Amniotic stem cell (primary cell): ENCODE results near the gene PLCL1.

Source experiments
- DNase-seq: peaks from one replicate; lab custom pipeline; 2025; lab: John Stamatoyannopoulos, UW

The PLCL1 gene

DNA sequence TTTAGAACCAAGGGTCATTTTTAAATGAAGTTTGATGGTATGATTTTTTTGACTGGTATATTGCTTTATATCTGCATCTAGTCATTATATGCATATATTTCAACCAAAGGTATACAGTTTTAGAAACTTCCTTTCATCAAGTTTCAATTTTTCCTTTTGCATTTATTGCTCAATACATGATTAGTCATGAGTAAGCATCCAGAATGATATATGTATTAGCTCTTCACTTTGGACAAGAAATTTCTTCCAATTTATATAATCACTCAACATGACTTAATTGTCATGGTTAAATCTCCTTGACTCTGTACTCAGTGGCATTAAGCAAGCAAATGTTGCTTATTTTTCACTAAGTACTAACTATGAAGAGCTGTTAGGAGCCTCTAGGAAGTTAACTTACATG, 123.6 kb downstream of the PLCL1 start:
- no peak for DNase-seq

DNA sequence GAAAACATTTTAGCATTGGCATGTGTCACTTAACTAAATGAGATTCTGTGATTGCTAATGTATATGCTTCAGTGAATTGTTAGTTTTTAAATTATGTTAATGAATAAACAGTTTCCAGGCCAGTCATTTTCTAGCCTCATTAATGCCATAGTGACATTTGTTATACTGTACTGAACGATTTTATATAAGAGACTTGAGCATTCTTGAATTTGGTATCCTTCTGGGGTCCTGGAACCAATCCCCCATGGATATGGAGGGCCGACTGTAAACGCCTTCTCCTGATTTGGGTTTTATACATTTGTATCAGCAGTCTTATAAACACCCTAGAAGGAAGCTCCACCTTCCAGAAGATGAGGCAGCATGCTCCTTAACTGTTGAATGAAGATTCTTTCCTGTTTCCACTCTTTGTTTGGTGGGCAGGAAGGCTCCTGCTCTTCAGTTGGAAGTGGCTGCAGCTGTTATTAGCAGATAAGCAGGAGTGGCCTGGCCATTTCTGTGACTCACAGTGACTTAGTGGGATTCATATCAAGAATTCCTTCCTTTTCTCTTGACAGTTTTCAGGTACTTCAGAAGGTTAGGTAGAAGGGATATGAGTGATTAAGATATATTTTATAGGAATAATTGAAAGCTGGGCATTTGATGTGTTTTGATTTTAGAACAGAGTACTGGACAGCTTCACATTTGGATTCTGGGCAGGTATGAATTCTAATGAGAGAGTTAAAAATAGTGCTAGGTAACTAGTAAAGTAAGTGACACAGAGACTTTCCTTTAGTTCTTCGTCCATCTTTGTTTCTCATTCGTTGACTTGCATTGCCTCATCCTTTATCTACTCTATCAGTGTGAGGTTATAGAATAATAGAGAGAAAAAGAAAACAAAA, 124.9 kb downstream of the PLCL1 start:
- no peak for DNase-seq

DNA sequence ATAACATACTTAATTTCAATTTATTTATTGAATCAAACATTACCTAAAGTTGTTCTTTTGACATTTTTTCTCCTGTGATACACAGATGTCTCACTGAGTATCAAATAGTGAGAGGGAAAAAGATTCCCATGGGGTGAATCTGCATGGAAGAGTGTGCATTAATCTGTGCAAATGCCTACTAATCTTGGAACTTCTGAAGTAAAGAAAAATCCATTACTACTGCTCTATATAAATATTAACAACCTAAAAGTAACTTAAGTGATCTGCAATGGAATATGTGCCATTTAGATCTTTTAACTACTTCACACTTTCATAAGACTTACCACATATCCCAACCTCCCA, 125.5 kb downstream of the PLCL1 start:
- no peak for DNase-seq

DNA sequence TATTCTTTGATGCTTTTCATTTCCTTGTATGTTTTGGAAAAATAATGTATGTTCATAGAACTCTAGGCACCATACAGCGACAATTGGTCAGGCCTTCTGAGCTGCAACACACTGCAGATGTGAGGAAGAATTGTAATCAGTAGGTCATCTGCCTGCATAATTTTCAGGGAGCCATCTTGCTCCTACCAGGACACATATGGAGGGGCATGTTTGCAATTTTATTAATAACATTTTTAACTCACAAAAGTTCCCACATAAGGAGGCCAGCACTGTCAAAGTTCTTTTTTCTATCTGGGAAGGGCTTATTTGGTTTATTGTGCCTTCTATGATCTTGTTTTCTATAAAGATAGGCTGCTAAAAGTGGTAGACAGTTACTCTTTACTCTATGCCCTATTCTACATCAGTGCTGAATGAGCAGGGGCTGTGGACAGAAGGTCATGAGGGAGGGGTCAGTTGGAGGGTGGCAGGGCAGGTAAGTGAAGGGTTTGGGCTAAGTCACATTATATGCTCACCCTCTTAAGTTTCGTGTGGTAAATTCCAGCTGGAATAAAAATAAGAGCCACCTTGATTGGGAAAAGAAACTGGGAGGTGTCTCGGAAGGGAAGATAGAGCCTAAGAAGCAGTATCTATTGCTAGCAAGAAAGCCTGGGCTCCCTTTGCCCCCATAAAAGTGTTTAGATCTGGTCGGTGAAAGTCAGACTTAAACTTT, 126.3 kb downstream of the PLCL1 start:
- DNase-seq: no peak

DNA sequence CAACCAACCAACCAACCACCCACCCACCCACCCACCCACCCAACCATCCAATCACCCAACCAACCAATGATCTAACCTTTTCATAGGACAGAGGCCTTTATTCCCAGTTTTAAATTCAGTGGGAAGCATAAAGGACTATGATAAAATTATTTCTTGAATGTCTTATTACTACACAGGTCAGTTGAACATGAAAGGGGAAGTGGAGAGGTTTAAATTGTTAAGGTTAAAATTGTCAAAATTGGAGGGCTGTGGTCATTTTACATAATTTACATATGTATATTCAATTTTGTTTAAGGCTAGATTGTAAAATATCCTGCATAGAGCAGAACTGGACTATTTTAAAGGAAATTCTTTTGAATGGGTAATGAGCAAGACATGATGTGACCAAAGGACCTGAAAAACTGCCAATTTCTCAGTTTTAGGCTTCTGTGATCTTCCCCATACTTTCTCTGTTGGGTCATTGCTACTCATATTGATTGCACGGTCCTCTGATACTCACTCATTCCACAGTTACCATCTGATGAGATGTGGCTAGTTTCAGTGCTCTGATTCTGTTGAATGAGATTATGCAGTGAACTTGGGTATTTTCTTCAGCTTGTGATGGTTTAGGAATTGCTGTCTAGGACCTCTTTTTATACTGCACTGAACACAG, 127.4 kb downstream of the PLCL1 start:
- no peak for DNase-seq

DNA sequence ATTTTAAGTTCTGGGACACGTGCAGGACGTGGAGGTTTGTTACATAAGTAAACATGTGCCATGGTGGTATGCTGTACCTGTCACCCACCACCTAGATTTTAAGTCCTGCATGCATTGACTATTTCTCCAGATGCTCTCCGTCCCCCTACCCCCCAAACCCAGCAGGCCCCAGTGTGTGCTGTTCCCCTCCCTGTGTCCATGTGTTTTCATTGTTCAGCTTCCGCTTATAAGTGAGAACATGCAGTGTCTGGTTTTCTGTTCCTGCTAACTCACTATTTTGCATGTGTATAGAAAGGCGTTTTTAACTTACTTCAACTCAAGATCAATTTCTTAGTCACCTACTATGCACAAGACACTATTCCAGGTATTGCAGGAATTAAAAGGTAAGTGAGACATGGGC, 128.0 kb downstream of the PLCL1 start:
- DNase-seq: no peak

DNA sequence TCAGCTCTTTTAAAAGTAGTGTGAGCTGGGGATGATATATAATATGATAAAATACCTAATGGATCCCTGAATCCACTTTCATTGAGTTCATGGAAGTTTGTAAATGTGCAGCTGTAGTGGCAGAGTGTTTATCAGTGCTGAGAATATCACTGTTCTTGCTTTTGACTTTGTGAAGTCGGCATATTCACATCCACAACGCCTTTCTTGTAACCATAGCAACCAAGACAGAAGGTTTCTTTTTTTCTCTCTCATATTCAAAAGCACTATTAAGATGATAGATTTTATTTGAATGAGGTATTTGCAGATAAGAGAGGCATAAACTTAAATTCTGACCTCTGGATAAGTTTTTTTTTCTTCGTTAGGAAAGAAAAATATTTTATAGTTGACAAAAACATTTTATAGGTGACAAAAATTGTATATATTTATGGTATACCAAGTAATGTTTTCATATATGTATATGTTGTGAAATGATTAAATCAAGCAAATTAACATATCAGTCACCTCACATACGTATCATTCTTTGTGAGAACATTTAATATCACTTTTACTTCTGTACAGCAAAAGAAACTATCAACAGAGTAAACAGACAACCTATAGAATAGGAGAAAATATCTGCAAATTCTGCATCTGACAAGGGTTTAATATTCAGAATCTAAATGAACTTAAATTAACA, 130.0 kb downstream of the PLCL1 start:
- no peak for DNase-seq

DNA sequence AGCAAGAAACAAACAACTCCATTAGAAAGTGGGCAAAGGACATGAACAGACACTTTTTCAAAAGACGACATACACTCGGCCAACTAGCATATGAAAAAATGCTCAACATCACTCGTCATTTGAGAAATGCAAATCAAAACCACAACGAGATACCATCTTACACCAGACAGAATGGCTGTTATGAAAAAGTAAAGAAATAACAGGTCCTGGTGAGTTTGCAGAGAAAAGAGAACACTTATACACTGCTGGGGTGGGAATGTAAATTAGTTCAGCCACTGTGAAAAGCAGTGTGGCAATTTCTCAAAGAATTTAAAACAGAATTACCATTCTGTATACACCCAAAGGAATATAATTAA, 130.5 kb downstream of the PLCL1 start:
- DNase-seq: no peak

DNA sequence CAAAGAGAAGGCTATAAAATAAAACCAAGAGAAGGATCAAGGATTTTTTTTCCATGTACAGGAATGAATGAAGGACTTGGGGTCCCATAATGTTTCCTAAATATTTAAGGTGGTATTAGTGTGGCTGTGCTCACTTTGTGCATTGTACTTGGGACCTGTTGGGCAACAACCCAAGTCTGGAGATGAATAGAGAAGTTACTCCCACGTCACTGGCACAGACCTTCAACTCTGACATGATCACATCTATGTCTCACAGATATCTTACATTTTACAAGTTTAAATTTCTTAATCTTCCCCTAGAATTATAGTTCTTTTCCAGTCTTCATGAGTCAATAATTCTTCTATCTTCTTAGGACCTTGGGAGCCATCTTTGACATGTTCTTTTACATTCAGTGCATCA, 133.4 kb downstream of the PLCL1 start:
- no peak for DNase-seq

DNA sequence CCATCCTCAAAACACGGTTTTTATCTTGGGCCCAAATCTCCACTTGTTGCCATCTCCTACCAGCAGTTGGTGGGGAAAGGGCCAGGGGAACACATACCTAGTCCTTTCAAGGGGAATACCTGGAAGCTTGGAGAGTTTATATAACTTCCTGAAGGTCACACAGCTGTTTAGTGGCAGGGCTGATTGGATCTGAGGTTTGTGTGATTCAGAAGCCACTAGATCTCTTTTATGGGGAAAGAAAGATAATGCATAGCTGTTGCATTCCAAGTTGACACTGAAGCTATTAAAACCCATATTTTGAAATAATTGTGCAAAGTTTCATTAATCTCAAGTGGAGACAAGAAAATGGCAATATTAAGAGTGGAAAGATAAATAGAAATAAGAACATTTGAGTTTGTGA, 134.2 kb downstream of the PLCL1 start:
- no peak for DNase-seq

DNA sequence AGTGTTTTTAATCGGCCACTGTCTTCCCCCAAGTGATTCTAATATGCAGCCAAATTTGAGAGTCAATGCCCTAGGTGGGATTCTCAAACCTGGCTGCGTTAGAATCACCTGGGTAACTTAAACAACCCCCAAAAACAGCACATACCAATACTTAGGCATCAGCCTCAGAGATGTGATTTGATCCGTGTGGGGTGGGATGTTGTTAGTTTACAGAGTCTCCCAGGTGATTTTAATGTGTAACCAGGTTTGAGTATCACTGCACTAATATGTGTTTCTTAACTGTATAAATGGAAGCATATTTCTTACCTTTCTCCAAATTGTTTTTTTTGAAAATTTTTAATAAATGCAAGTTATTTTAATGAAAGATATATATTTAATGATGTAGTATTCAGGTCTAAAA, 135.4 kb downstream of the PLCL1 start:
- no peak for DNase-seq

DNA sequence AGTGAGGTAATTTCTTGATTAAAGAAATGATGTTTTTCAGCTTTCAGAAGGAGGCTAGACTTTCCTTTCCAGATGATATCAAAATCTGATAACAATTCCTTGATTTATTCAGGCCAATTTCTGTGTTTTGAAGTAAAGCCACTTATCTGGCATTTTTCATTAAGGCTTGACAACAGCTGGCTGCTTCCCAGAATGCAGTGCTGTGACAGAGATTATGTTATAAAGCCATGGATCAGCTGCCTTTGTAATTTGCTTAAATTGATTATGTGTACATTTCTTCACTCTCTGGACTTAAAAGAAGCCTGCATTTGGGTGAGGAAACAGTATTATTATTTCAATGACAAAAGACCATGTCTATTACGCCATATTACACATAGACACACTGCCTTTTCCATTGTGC, 136.0 kb downstream of the PLCL1 start:
- no peak for DNase-seq

DNA sequence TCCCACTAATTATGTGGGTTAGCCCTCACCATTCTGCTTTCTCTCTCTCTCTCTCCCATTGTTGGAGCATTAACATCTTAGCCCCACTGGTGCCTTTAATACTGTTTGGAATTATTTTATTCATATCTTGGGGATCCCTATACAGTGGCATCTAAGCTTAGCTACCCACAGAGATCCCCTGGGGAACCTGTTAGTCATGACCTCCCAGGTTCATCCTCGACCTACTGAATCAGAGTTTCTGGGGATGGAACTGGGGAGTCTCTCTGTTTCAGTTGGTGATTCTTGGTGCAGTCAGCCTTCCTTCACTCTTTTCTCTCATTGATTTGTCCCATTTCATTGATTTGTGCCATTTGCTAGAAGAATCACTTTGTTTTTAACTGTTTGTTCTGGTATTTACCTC, 137.3 kb downstream of the PLCL1 start:
- no peak for DNase-seq

DNA sequence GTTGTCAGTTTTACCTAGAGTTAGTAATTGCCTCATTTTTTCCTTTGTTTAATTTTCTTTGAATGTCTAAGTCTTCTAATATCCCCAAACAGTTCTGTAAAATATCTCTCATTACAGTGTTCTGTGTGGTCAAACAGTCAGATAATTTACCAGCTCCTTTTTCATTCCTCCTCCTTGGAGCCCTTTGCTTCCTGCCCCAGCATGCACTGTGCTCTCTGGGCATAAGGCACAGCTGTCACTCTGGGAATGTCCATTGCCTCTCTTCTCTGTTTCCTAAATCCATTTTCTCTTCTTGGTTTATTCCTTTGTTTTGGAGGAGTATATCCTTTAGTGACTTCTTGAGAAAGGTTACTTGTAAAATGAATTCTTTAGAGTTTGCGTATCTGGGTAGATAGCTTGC, 139.3 kb downstream of the PLCL1 start:
- DNase-seq: no peak

DNA sequence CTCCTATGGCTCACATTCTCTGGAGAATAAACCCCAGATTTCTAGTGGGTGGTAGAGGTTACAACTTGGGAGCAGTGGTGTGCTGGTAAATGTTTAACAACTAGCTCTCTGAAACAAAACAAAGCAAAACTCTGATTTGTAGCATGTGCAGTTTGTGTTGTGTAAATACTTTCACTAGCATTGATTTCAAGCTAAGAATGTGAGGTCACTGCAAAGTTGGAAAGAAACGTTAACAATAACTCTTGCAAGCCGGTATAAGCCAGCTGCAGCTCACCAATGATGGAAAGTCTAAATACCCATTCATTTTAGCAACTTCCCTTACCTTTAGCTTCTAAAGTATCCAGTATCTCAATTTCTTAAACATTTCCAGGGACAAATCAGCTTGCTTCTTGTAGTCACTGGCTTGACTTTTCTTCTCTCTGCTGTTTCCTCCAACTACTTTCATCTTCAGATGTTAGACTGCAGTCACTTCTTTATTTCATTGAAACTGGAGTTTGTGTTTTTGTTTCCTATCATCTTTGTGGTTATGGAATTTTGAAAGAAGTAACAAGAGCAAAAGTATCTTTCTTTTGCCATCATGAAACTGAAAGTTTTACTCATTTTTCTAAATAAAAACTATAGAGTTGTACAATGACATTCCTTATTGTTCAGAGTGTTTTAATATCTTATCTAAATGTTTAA, 140.2 kb downstream of the PLCL1 start:
- no peak for DNase-seq

DNA sequence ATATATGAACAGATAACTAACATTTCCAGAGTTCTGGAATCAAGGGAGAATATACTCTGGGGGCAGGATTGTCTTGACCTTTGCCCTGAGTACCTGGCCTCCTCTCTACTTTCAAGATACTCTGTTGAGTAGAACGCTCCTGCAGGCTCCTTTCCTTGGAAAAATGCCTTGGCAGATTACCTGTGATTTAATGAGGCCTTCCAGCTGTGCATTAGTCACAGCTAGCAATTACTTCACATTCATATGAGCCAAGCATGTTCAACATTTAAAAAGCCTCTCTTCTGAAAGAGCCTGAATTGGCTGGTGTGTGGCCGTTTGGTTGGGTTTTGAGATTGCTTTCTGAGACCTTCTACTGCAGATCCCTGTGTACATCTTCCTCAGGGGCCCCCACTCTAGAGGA, 142.2 kb downstream of the PLCL1 start:
- no peak for DNase-seq

DNA sequence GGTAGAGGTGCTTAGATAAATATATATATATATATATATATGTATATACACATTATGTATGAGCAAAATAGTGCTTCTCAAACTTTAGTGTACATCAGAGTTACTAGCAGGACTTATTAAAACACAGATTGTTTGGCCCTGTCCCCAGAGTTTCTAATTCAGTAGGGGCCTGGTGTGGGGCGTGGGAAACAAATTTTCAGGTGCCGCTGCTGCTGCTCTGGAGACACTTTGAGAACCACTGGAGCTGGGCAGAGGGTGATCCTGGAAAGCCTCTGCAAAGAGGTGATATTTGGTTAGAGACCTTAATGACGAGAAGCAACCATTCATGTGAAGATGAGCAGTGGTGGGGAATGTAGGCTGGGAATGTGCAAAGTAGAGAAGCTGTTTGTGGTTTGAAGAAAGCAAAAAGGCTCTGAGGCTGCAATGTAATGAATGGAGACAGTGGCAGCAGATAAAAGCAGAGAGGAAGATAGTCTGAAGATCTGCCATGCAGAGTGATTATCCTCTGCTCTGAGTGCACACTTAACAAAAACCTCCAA, 142.9 kb downstream of the PLCL1 start:
- no peak for DNase-seq

DNA sequence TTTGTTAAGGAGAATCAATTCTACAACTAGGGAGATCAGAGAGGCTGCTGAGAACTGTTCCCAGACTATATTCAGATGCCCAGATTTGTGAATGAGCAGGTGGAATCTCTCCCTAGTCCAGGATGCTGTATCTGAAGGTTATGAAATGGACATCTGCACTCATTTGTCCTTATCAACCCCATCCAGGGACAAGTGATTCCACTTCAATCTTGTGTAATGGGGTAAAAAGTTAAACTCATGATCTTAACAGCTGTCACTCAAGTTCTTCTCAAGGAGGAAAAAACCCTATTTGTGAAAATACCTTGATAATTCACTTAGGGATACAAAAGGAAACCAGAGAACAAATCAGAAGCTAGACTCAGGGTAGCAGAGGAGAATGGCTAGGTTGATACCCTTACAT, 144.8 kb downstream of the PLCL1 start:
- no peak for DNase-seq

DNA sequence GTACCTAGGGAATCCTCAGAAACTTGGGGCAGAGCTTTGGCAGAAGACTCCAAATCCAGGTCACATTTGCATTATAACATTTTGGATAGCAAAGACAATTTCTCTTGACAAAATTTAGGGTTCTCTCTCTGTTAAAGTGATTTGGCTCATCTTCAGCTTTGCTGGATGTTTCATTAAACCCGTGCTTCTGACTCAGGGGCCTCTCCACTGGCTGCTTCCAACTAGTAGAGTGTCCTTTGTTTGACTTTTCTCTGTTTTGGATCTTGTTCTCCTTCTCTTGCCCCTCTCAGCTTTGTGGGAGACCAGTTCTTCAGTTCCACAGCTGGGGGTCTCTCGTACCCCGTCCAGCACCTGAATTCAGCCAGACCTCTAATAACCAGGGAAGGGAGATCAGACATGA, 145.6 kb downstream of the PLCL1 start:
- no peak for DNase-seq

DNA sequence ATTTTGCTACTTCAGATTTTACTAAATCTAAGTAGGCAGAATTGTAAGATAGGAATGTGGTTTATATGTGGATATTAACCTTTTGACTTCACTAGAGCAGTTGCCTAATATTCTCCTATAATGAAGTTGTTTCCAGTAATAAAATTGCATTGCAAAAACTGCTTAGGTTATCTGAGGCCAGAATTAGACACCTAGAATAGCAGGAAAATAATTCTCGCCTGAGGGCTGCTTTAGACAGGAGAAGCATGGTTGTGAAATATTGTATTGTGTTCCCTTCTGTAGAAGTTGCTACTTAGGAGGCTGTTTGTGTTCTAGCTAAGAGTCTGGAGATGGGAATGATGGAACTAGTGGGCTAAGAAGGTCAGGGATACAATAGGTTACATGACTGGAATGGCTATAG, 146.3 kb downstream of the PLCL1 start:
- no peak for DNase-seq

DNA sequence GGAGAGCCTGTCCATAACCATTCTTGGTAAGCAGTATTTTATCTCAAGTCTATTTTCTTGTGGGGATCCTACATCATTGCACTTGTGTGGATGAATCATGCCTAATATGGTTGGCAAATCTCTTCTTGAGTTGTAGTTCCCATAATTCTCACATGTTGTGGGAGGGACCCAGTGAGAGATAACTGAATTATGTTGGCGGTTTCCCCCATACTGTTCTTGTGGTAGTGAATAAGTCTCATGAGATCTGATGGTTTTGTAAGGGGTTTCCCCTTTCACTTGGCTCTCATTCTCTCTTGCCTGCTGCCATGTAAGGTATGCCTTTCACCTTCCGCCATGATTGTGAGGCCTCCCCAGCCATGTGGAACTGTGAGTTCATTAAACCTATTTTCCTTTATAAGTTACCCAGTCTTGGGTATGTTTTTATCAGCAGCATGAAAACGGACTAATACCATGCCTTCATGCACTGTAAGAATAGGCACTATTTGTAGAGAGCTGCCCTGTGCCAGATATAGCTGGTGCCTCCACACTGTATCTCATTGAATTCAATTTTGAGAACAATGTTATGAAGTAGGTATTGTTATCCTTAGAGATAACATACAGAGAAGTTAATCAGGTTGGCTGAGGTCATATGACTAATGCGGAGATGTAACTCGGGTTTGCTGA, 148.3 kb downstream of the PLCL1 start:
- DNase-seq: no peak
